ENCODE data around the gene FOXP1.

FOXP1 gene

DNA sequence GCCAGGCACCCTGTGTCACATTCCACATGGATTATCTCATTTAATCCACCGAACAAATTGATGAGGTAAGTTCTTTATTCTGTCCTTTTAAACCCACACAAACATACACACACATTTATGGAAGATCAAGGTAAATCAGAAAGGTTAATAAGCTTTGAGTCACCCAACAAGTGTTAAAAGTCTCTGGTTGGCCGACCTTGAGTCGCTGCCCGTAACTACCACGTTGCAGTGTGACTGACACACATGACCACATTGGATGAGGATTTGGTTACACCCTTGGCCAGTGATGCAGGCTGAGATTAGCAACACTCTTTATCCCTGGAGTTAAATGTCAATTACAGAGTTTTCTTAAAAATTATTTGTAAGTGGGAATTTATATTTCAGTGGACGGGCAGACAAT is 19.2 kb downstream of the FOXP1 start:
- no peak for DNase-seq (ENCODE audit: low spot score)

DNA sequence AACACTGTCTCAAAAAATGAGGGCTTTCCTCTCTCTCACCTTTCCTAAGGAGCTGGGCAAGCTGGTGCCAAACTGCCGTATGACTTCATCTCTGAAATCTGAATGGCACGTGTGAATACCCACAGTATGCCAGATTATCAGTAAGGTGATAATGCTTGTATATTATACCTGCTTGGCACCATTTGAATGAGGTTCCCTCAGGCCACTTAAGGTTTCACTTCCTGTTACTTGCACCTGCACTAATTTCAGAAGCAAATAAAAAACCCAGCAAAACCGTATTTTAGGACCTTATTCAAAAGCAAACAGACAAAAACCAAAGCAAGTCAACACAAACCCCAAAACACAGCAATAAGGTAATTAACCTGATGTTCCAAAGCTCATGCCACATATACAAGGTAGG is 19.7 kb downstream of the FOXP1 start:
- DNase-seq (ENCODE audit: low spot score), result no peak

DNA sequence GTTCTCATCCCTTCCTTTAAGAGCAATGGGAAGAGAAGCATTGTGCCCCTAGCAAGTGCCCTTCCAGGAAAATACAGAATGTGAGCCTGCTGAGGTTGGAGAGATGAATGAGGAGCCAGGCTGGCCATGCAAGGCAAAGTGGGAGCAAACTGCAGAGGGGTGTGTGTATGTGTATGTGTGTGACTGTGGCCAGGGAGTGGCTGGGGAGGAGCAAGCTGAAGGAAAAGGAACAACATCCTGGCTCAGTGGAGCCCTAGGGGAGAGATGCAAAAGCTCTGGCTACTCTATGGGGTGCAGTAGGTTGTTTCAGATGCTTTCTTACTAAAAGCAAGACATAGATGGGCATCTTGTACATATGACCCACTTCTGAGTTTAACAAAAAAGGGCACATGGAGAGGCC is 20.6 kb downstream of the FOXP1 start:
- DNase-seq (ENCODE audit: low spot score), result no peak

DNA sequence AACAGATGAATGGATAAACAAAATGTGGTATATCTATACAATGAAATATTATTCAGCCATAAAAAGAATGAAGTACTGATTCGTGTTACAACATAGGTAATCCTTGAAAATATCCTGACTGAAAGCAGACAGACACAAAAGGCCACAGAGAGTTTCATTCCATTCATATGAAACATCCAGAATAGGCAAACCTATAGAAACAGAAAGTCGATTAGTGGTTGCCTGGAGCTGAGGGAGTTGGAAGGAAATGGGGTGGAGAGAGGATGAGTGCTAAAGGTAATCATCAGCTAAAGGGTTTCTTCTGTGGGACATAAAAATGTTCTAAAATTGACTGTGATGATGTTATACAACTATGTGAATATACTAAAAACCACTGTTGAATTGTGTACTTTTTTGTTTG is 22.9 kb downstream of the FOXP1 start:
- DNase-seq (ENCODE audit: low spot score), result no peak

DNA sequence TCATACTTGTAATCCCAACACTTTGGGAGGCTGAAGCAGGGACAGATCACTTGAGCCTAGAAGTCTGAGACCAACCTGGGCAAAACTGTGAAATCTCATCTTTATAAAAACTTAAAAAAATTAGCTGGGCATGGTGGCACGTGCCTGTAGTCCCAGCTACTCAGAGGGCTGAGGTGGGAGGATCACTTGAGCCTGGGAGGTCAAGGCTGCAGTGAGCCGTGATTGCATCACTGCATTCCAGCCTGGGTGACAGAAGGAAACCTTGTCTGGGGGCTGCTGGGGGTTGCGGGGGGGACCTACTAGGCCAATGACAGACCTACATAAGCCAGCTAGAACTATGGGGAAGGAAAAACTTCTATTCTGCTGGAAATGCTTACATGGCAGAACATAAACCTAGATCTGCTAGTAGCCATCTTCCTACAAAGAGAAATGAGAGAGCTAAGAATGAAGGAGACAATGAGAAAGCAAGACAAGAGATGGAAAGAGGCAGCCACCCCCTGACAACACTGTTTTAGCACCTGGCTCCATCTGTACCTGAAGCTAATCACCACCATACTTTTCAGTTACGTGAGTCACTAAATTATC is 23.9 kb downstream of the FOXP1 start:
- no peak for DNase-seq (ENCODE audit: low spot score)

DNA sequence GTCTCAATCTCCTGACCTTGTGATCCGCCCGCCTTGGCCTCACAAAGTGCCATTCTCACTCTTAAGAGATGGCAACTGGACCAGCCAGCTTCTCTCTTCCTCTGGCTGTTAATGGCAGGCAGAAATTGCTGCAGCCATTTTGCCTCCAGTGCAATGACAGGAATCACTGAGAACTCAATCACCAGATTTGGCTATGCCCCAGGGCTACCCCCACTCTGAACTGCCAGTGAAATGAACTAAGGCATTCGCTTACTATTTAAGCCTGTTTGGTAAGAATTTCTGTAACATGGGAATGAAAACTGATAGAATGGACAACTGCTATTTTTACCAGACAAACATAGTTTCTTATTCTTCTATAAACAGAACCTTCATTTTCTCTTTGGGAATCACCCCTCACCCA is 24.5 kb downstream of the FOXP1 start:
- no peak for DNase-seq (ENCODE audit: low spot score)

DNA sequence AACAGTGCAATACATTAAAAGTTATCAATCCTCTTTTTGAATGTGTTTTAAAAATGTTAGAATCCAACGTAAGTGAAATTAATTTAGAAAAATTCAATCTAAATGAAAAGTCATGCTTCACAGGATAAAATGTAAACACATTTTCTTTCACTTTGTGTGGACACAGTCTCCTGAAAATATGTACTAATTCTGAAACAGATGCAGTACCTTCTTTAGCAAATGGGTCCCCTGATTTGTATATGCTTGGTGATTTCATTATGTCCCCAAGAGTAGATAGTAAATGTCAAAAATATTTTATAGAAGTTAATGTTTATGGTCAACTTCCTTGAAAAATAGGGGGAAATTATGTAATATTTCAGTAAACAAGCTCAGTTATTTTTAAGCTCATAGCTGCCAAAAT is 28.9 kb downstream of the FOXP1 start:
- no peak for DNase-seq (ENCODE audit: low spot score)

DNA sequence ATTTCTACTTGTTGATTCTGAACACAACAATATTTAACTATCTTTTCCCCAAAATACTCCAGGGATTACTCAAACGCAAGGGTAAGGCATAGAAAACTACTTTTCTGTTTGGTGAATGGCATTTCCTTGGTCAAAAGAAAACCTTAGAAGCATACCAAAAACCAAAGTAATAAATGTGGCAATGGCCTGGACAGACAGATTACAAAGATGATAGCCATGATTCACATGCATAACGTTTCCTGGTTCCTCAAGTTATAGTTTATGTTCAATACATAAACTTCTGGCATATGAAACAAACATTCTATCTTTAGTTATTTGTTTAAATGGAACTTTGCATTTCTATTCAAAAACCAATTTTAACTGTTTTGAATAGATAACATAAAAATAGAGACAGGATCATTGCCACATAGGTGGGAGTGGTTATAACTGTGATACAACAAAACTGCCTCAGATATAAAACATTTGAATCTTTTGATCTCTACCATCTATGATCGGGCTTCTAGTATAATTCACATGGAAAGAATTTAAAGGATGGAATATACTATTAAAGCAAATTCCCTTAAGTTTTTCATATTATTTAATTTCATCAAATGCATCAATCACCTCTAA is 32.1 kb downstream of the FOXP1 start:
- DNase-seq (ENCODE audit: low spot score), result no peak

DNA sequence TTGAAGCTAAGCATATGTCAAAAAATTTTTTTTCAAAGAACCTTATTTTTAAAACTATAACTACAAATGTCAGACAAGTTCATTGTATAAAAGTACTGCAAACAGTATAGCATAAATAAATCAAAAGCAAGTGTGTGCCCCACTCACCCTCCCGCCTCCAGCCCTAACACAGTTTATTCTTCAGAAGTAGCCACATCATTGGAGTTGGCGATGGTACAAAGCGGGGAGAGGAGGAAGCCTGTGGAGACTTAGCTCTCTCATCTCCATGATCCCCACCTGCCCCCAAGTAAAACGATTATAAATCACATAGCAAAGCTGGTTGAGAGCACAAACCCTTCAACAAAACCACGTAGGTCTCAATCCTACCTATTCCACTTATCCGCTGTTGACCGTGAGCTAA is 33.6 kb downstream of the FOXP1 start:
- no peak for DNase-seq (ENCODE audit: low spot score)

DNA sequence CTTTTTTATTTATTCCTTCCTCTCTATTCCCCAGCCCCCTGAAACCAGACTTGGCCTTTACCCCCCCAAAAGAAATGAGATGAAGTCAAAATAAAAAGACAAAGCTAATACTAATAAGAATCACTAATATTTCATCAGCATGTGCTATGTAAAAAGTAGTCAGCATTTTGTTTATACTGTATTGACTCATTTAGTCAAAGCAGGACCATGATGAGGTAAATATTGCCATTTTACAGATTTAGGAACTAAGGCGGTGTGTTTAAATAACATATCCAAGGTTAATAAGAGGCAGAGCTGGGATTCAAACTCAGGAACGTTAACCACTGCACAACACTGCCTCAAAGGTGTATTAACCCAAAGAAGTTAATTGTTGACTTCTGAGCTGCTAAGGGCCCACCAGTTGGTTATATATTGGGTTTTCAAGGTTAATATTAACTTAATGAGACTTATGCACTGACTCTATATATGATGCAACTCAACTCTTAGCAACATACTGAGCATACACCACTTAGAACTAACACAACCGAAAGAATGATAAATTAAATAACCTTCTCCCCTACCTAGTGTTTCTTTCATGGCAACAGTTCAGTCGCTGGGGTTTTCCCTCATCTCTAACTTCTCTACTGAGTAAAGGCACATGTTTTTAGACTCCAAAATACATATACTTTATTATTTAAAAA is 34.7 kb downstream of the FOXP1 start:
- no peak for DNase-seq (ENCODE audit: low spot score)

DNA sequence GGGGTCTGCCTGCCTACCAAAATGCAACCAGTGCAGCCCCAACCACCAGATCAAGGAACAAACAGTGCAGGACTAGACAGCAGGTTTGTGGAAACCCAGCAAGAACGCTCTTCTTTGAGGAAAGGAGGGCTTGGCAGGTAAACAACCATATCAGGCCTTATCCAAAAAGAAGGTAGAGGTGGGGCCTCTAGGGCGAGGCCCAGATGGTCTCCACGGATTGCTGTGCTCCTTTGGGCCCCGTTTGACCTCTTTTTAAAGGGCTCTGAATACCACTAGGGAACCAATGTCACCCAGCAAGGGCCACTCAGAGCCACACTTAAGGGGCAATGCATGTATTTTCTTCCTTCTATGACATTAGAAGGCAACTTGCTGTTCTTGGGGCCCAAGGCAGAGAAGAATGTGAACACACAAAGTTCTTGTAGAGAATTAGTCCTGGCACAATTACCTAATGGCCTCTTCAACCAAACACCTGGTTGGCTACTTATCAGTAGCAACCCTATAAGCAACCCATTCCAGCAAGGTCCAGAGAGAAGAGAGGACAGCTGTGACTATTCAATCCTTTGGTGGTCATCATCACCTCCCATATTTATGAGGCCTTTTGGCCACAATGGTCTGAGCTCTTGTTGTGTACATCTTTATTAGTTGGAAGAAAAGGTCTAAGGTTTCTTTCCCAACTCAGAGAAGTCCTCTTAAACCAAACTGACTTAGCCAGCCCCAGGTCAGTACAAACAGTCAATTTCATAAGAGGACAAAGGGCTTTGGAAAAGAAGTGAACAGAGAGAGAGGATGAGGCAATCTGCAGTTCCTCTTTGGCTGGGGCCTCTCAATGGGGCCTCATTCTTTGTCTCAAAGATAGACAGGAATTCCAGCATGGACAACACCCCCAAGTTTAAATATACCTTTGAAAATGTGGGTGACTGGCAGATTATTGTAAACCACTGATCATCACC is 36.0 kb downstream of the FOXP1 start:
- DNase-seq (ENCODE audit: low spot score), result no peak

DNA sequence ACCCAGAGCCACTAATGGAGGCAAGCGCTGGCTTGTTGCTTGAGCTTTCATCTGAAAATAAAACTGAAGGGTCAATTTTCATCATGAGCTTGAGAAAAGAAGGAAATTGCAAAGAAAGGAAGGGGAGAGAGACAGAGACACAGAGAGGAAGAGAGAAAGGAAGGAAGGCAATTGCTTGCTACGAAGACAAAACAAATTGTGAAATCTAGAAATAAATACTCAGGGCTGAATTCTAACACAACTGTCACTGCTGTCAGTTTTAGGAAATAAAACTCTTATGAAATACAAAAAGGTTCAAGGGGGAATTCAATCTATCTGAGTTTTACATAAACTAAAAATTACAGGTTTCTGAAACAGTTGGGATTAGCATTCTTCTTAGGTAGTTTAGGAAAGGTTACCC is 36.7 kb downstream of the FOXP1 start:
- DNase-seq (ENCODE audit: low spot score), result no peak

DNA sequence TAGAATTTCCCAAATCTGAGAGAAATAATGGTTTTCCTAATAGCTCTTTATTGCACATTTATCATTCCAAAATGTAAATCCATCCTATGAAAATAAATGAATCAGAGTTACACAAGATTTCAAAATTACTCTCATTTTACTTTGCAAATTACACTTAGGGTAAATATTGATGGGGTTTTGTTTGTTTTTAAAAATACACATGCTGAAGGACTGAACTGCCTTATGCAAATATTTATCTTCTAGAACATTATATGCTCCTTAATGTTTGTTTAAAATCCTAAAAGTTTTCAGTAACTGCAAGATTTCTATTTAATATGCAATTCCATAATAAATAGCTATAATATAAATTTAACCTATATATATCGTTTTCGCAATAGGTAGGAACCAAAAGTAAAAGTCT is 38.2 kb downstream of the FOXP1 start:
- no peak for DNase-seq (ENCODE audit: low spot score)

DNA sequence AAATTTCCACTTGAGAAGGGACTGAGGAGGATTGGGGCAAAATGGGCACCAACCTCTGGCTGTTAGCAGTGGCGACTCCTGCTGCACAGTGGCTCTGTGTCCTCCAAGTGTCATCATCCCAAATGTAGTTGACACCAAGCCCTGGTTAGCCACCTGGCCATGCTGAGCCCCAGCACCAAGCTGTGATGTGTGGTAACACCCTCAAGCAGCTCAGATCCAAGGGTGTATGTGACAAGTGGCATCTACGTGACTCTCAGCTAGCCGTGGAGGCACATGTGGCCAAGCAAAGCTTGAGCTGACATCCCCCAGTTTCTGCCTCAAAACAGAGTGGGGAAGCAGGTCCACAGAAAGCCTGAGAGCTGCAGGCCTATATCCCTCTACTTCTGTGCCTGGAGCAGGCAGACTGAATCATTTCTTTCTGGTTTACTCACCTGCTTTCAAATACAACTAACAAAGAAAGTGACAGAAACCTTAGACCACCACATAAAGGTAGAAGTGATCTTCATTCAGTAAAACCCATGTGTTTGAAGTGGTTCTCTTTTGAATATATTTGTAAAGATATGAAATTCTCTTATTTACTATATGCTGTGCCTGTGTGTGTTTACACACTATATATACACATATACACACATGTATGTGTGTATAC is 40.0 kb downstream of the FOXP1 start:
- DNase-seq (ENCODE audit: low spot score), result no peak

DNA sequence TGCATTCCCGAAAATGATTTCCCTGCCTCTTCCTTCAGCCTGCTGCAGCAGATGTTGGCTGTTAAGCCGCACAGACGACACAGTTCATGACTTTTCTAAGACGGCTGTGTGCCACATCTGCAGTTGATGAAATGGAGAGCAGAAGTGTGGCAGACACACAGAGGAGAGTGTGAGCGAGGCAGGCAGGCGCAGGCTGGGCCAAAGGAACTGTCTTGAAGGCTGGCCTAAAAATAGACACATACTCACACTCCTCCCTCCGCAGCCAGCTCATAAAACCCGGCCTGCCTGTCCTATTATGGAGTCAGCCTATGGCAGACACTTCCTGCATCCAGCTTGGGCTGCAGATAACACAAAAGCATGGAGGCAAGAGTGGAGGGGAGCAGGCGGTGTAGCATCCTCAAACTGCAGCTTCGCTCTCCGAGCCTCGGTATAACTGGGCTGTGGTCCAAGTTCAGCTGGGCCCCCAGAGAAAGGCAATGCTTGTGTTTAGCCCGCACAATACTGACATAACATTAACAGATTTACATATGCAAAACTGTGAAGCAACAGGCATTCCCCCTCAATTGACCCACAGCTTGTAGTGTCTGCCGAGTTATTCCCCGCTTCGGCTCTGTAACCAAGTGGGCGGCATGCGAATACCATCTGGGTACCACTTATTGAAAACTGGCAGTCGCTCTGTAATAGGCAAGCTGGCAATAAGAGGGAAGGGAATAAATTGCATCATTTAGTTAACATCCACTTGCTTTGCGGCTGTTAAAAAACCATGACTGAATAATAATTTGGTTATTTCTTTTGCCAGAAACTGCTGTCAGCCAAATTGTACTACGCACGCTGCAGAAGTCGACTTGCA is 40.8 kb downstream of the FOXP1 start:
- no peak for DNase-seq (ENCODE audit: low spot score)

DNA sequence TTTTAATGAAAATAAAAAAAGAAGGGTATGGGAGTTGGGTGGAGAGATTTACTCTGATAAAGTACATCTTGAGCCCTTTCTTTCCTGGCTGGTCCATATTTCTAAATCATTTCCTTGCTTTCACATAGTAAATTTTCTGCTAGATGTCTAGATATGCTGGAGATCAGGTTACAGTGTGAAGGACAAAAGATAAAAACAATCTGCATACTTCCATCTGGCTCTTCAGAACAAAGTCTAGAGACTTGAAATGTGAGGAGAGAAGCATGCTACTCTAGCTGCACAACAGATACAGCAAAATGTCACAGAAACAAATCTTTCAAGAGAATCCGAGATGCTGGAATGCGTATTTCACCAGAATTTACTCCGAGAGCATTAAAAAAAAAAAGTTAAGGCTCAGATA is 42.2 kb downstream of the FOXP1 start:
- no peak for DNase-seq (ENCODE audit: low spot score)

DNA sequence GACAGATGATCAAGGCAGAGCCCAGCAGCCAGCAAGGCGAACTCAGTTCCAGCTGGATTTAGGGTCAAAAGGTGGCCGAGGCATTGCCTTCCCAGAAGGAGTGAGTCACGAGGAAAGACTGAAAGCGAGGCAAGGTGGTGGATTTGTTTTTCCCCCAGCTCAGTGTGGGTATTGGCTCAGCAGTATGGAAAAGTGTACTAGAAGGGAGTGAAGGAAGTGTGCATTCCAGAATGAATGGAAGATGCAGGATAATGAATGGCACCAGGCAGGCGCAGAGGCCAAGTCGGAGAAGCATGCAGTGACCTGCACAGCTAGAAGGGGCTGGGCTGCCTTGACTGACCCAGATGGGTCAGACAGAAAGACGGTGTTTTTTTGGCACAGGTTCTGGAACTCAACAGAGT is 46.3 kb downstream of the FOXP1 start:
- DNase-seq (ENCODE audit: low spot score), result no peak

DNA sequence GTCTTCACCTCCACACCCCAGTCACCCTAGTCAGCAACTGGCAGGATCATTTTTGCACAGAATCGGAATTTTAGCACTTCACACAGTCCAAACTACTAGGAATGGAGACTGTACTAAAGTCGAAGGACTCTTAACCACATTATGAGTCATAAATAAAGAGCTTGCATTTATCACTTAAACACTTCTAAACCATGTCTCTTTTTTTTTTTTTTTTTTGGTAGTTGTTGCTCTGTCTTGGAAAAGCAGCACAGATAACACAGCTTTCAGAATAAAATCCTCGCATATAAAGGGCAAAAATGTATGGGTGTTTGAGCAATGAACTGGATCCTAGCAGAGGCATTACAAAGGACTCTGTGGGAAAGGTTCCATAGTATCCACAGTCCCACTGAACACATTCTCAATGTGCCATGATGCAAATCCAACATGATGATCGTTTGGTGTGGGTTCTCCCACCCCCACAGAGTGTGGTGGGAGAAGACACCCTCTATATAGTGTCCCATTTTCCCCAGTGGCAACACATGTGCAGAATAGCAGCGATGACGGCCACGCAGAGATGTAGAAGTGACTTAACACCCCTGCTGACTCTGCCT is 47.1 kb downstream of the FOXP1 start:
- no peak for DNase-seq (ENCODE audit: low spot score)

DNA sequence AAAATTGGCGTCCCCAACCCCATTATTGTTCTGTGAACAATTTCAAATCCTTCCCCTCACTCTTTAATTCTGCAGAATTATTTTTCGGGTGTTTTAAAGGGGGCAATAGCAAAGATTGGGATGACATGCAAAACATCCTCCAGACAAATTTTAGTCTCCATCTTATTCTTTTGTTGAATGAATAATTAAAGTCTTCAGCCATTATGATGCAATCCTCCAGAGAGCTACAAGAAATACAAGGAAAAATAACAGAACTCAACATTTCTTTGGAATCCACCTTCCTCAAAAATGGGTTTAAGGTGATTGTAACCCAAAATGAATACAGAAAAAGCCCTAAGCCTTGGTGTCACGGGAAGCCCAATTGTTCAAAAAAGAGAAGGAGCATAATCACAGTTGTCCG is 49.9 kb downstream of the FOXP1 start:
- DNase-seq (ENCODE audit: low spot score), result no peak

DNA sequence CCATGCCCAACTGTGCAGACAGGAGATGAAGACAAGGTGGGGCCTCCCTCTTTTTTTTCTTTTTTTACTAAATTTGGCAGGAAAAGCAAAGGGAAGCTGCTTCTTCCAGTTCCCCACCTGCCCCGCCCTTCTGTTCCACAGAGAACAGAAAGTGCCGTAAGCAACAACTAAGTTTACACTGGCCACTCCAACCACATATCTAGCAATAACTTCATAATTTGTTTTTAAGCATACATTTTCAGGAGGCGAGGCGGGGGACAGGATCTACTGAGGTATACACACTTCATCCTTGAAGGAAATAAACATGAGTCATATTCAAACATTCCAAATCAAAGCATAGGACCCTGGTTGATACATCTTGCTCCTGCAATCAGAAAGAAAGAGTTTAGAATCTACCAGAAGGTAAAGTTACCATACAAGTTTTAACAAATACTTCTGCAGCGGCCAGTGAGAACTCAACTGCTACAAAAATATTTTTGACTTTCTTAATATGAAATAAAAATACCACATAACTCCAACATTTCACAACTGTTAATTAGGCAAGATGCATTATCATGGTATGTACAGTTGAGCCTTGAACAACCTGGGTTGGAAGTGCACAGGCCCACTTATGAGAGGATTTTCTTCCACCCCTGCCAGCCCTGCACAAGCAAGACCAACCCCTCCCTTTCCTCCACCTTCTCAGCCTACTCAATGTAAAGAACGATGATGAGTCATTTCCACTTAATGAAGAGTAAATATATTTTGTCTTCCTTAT is 50.7 kb downstream of the FOXP1 start:
- no peak for DNase-seq (ENCODE audit: low spot score)

Data from CD4-positive, alpha-beta T cell treated with Interleukin-15 for 4 hours (primary cell).